Subcutaneous abdominal adipose tissue (tissue), 5 donors: ENCODE results near the gene BCL3.

Experiments
- H3K27ac ChIP-seq: one replicate; pipeline ENCODE4 v1.7.0; 2013; ENCODE audit warnings: low read depth, mild to moderate bottlenecking, inconsistent platforms, low read length, moderate library complexity
- H3K27me3 ChIP-seq, 5 donors: one replicate each; pipeline ENCODE4 v1.7.0; 2013; ENCODE audit warnings: low read length in 5 of 5, inconsistent platforms in 1 of 5; ENCODE audit not compliant: control insufficient read depth in 5 of 5, insufficient read depth in 4 of 5
- H3K36me3 ChIP-seq, 5 donors: one replicate each; pipeline ENCODE4 v1.7.0; 2013; ENCODE audit warnings: low read length in 5 of 5; ENCODE audit not compliant: control insufficient read depth in 5 of 5, insufficient read depth in 5 of 5
- H3K4me1 ChIP-seq, 5 donors: one replicate each; pipeline ENCODE4 v1.7.0; 2013; ENCODE audit warnings: low read length in 5 of 5, mild to moderate bottlenecking in 3 of 5, moderate library complexity in 1 of 5; ENCODE audit not compliant: control insufficient read depth in 5 of 5, insufficient read depth in 5 of 5
- H3K4me3 ChIP-seq, 5 donors: one replicate each; pipeline ENCODE4 v1.7.0; 2013; ENCODE audit warnings: low read length in 5 of 5, low read depth in 1 of 5
- H3K9ac ChIP-seq, 5 donors: one replicate each; pipeline ENCODE4 v1.7.0; 2013; ENCODE audit warnings: low read length in 5 of 5, mild to moderate bottlenecking in 4 of 5, moderate library complexity in 3 of 5
- H3K9me3 ChIP-seq, 5 donors: one replicate each; pipeline ENCODE4 v1.7.0; 2013; ENCODE audit warnings: low read length in 5 of 5; ENCODE audit not compliant: control insufficient read depth in 5 of 5
- donor health status: healthy.
- donor health status: healthy.
- donor health status: healthy.
- donor health status: healthy.
- donor health status: healthy.

The BCL3 gene

GRCh38 chr19:44799627-44800346 is 51.3 kb downstream of the BCL3 start:
- H3K9ac ChIP-seq, result no peak overlapping the region
- no peak overlapping the region for H3K27ac ChIP-seq
- no peaks in the 10 kb centered on the region for H3K27me3 ChIP-seq
- peaks cover 0 to 6% (median 0%) of the 10 kb centered on the region in 5 donors for H3K9me3 ChIP-seq
- H3K4me1 ChIP-seq, result peaks cover 2 to 25% (median 5%) of the 10 kb centered on the region in 5 donors
- H3K4me3 ChIP-seq, result no peak overlapping the region
- H3K36me3 ChIP-seq, result no peaks in the 10 kb centered on the region

GRCh38 chr19:44800461-44800860 is 52.0 kb downstream of the BCL3 start:
- Histone ChIP-seq H3K27me3 (no peaks in the 10 kb centered on the region), H3K36me3 (no peaks in the 10 kb centered on the region), H3K4me1 (peaks cover 2 to 25% (median 5%) of the 10 kb centered on the region in 5 donors), H3K9ac (no peak overlapping the region), H3K4me3 (no peak overlapping the region), H3K9me3 (peaks cover 0 to 6% (median 0%) of the 10 kb centered on the region in 5 donors), H3K27ac (no peak overlapping the region)

- no peaks in the 10 kb centered on the region for H3K36me3 ChIP-seq
- no peak overlapping the region for H3K4me3 ChIP-seq
- peaks cover 0 to 6% (median 0%) of the 10 kb centered on the region in 5 donors for H3K9me3 ChIP-seq
- peaks cover 3 to 21% (median 15%) of the 10 kb centered on the region in 5 donors for H3K4me1 ChIP-seq
- H3K27me3 ChIP-seq, result no peaks in the 10 kb centered on the region
- no peak overlapping the region for H3K9ac ChIP-seq
- no peak overlapping the region for H3K27ac ChIP-seq
Measured at GRCh38 chr19:44803442-44804428, 55.2 kb downstream of the BCL3 start.

GRCh38 chr19:44806291-44806690 is 57.8 kb downstream of the BCL3 start:
- Histone ChIP-seq H3K9me3 (peaks cover 0 to 6% (median 0%) of the 10 kb centered on the region in 5 donors), H3K27me3 (no peaks in the 10 kb centered on the region), H3K9ac (no peak overlapping the region), H3K4me1 (peaks cover 3 to 32% (median 26%) of the 10 kb centered on the region in 5 donors), H3K36me3 (peaks cover 0 to 3% (median 0%) of the 10 kb centered on the region in 5 donors), H3K4me3 (no peak overlapping the region), H3K27ac (no peak overlapping the region)

GRCh38 chr19:44807162-44807561 is 58.7 kb downstream of the BCL3 start:
- peaks cover 0 to 4% (median 2%) of the 10 kb centered on the region in 5 donors for H3K36me3 ChIP-seq
- H3K27ac ChIP-seq, result no peak overlapping the region
- H3K4me1 ChIP-seq, result peaks cover 3 to 32% (median 26%) of the 10 kb centered on the region in 5 donors
- no peak overlapping the region for H3K4me3 ChIP-seq
- H3K27me3 ChIP-seq, result no peaks in the 10 kb centered on the region
- H3K9me3 ChIP-seq, result peaks cover 0 to 6% (median 0%) of the 10 kb centered on the region in 5 donors
- no peak overlapping the region for H3K9ac ChIP-seq

GRCh38 chr19:44807652-44808462 is 59.3 kb downstream of the BCL3 start:
- H3K4me3 ChIP-seq, result peak overlapping the region in 4 of 5 donors; percentile 45 to 67 (median 62)
- H3K4me1 ChIP-seq, result peaks cover 3 to 32% (median 26%) of the 10 kb centered on the region in 5 donors
- no peaks in the 10 kb centered on the region for H3K27me3 ChIP-seq
- H3K9me3 ChIP-seq, result peaks cover 0 to 6% (median 0%) of the 10 kb centered on the region in 5 donors
- peak overlapping the region in 2 of 5 donors; percentile 46 to 69 for H3K9ac ChIP-seq
- peak overlapping the region; percentile 30 for H3K27ac ChIP-seq
- H3K36me3 ChIP-seq, result peaks cover 0 to 6% (median 2%) of the 10 kb centered on the region in 5 donors

- Histone ChIP-seq H3K4me1 (peaks cover 2 to 29% (median 26%) of the 10 kb centered on the region in 5 donors), H3K4me3 (peak within 1 kb of the TSS; percentile 73 to 83 (median 76)), H3K9ac (peak within 1 kb of the TSS; percentile 56 to 86 (median 81)), H3K27ac (peak within 1 kb of the TSS; percentile 30), H3K9me3 (peaks cover 0 to 6% (median 0%) of the 10 kb centered on the region in 5 donors), H3K36me3 (peaks cover 0 to 12% (median 7%) of the 10 kb centered on the region in 5 donors), H3K27me3 (no peaks in the 10 kb centered on the region)
Measured at GRCh38 chr19:44808463-44809371, 60.2 kb downstream of the BCL3 start, which contains the start of gene BCAM. Gene BCAM, plus strand, starts transcription at chr19:44809103. Its CDS starts 22 bp downstream, at chr19:44809125.
